Hematopoietic multipotent progenitor cell treated with erythropoietin and hydrocortisone succinate and interleukin-3 and kit ligand, for 8 days (in vitro differentiated cells): ENCODE data around the gene INVS.
"Not testable (repeated sequence)": the region's sequence is repeated elsewhere in the genome, so short reads cannot be mapped to it uniquely, and the experiment has no call there.

Source experiments
- DNase-seq: peaks from one replicate; pipeline ENCODE4 v3.0.0-alpha.2; 2015

Gene INVS

GRCh38 chr9:100208673-100209072 is 109.6 kb downstream of the INVS start:
- no peak for DNase-seq

- no peak for DNase-seq
Measured at GRCh38 chr9:100211476-100211875, 112.4 kb downstream of the INVS start.

GRCh38 chr9:100213730-100214477 is 114.9 kb downstream of the INVS start:
- peak; percentile 36 for DNase-seq

GRCh38 chr9:100216178-100216787 is 117.2 kb downstream of the INVS start:
- peak; percentile 85 for DNase-seq

GRCh38 chr9:100217536-100217935 is 118.5 kb downstream of the INVS start:
- no peak for DNase-seq

GRCh38 chr9:100219347-100219746 is 120.3 kb downstream of the INVS start:
- no peak for DNase-seq

- no peak for DNase-seq
Measured at GRCh38 chr9:100220936-100221335, 121.9 kb downstream of the INVS start.

- no peak for DNase-seq
Measured at GRCh38 chr9:100221538-100221937, 122.5 kb downstream of the INVS start.

GRCh38 chr9:100222674-100223073 is 123.6 kb downstream of the INVS start:
- peak; percentile 61 for DNase-seq

GRCh38 chr9:100227636-100228035 is 128.6 kb downstream of the INVS start:
- no peak for DNase-seq

- DNase-seq: peak; percentile 11
Measured at GRCh38 chr9:100228352-100228869, 129.4 kb downstream of the INVS start.

GRCh38 chr9:100229136-100229535 is 130.1 kb downstream of the INVS start:
- no peak for DNase-seq

- DNase-seq: no peak
Measured at GRCh38 chr9:100229561-100229960, 130.5 kb downstream of the INVS start.

- DNase-seq: not testable (repeated sequence)
Measured at GRCh38 chr9:100236986-100237385, 137.9 kb downstream of the INVS start.

GRCh38 chr9:100240512-100240911 is 141.5 kb downstream of the INVS start:
- no peak for DNase-seq

- DNase-seq: no peak
Measured at GRCh38 chr9:100267211-100267610, 168.2 kb downstream of the INVS start.

- no peak for DNase-seq
Measured at GRCh38 chr9:100268271-100268670, 169.2 kb downstream of the INVS start.

GRCh38 chr9:100269656-100270055 is 170.6 kb downstream of the INVS start:
- DNase-seq: no peak

- DNase-seq: no peak
Measured at GRCh38 chr9:100277166-100277979, 178.3 kb downstream of the INVS start.

- peak; percentile 79 for DNase-seq
Measured at GRCh38 chr9:100281066-100281465, 182.0 kb downstream of the INVS start.

- peak; percentile 86 for DNase-seq
Measured at GRCh38 chr9:100281676-100282387, 182.8 kb downstream of the INVS start.

- no peak for DNase-seq
Measured at GRCh38 chr9:100282388-100282719, 183.3 kb downstream of the INVS start.

GRCh38 chr9:100284247-100284646 is 185.2 kb downstream of the INVS start:
- no peak for DNase-seq
